AG04449 (cell line): ENCODE results near the gene AP3M1.
"Not testable (repeated sequence)": the region's sequence is repeated elsewhere in the genome, so short reads cannot be mapped to it uniquely, and the experiment has no call there.

Experiments used
- CTCF ChIA-PET: fragments of 350-600 bp; formaldehyde crosslinking; extraction: SDS; loops from one replicate; lab custom pipeline; 2021; ENCODE audit warnings: antibody characterized with exemption; lab: Yijun Ruan, JAX
- POLR2A ChIA-PET: fragments of 400-600, 350-600 bp; formaldehyde crosslinking; extraction: SDS; loops from one replicate; lab custom pipeline; 2020; ENCODE audit warnings: antibody characterized with exemption, inconsistent platforms; lab: Yijun Ruan, JAX
- DNase-seq: peaks from one replicate; pipeline ENCODE4 v3.0.0-alpha.2; 2010; ENCODE audit warnings: low read depth, low spot score
- H3K4me3 ChIP-seq: 2 replicates; pipeline ENCODE4 v1.5.1; 2011; ENCODE audit warnings: low read depth, mild to moderate bottlenecking, control low read depth, low read length
- TF ChIP-seq, protein P1 (sequence below): IDR thresholded peaks from one replicate; pipeline ENCODE4 v1.5.1; 2011; ENCODE audit warnings: mild to moderate bottlenecking, moderate library complexity, low read length, control low read depth, inconsistent platforms; ENCODE audit not compliant: insufficient read depth; ENCODE audit errors: missing control alignments

AP3M1 gene

GRCh38 chr10:74145133-74145532, 5.5 kb downstream of the AP3M1 start:
- peak; percentile 51 for DNase-seq
- no peak overlapping the region for H3K4me3 ChIP-seq
- POLR2A ChIA-PET, result interaction anchor here (1.1 kb wide), 1 partner anchor 12 kb away, joined by 3 read pairs; no protein-coding TSS in a partner anchor
- TF ChIP-seq, protein P1, sequence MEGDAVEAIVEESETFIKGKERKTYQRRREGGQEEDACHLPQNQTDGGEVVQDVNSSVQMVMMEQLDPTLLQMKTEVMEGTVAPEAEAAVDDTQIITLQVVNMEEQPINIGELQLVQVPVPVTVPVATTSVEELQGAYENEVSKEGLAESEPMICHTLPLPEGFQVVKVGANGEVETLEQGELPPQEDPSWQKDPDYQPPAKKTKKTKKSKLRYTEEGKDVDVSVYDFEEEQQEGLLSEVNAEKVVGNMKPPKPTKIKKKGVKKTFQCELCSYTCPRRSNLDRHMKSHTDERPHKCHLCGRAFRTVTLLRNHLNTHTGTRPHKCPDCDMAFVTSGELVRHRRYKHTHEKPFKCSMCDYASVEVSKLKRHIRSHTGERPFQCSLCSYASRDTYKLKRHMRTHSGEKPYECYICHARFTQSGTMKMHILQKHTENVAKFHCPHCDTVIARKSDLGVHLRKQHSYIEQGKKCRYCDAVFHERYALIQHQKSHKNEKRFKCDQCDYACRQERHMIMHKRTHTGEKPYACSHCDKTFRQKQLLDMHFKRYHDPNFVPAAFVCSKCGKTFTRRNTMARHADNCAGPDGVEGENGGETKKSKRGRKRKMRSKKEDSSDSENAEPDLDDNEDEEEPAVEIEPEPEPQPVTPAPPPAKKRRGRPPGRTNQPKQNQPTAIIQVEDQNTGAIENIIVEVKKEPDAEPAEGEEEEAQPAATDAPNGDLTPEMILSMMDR, result no peak
- CTCF ChIA-PET, result interaction anchor here (1.0 to 4.0 kb wide), 5 partner anchors 11 to 89 kb away, joined by 3 to 23 read pairs (median 4); no protein-coding TSS in a partner anchor

DNA sequence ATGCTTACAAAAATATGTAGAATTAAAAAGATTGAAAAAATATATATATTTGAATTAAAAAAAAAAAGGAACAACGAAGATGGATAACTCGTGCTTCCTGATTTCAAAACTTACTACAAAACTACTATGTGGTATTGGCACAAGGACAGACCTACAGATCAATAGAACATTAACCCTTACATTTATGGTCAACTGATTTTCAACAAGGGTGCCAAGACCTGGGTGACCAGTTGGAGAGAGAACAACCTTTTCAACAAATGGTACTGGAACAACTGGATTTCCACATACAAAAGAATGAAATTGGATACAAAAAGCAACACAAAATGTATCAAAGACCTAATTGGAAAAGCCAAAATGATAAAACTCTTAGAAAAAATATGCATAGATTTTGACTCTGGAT, 10.1 kb downstream of the AP3M1 start:
- CTCF ChIA-PET, result interaction anchor here (1.1 to 2.4 kb wide), 2 partner anchors 10 to 95 kb away, joined by 4 to 14 read pairs; no protein-coding TSS in a partner anchor
- TF ChIP-seq, protein P1, result no peak
- no peak for DNase-seq
- POLR2A ChIA-PET, result no interaction called here
- no peak overlapping the region for H3K4me3 ChIP-seq

DNA sequence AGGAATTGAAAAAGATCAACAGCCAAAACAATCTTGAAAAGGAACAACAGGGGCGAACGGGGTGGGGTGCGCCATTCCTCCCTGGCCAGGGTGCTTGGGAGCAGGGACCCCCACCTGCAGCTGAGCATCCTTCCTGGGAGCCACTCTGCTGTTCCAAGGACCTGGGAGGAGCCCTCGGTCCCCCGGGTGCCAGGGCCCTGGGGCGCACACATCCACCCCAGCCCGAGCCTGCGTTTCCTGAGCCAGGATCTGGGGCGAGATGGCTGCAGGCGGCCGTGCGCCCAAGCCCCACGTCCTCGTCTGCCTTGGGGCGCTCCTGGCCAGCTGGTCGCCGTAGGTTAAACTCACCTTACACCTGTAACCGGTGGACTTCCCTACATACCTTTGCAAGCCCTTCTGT, 10.6 kb downstream of the AP3M1 start:
- no peak for DNase-seq
- POLR2A ChIA-PET, result no interaction called here
- no peak overlapping the region for H3K4me3 ChIP-seq
- TF ChIP-seq, protein P1, result no peak
- CTCF ChIA-PET, result interaction anchor here (1.1 to 2.4 kb wide), 2 partner anchors 10 to 95 kb away, joined by 4 to 14 read pairs; no protein-coding TSS in a partner anchor

DNA sequence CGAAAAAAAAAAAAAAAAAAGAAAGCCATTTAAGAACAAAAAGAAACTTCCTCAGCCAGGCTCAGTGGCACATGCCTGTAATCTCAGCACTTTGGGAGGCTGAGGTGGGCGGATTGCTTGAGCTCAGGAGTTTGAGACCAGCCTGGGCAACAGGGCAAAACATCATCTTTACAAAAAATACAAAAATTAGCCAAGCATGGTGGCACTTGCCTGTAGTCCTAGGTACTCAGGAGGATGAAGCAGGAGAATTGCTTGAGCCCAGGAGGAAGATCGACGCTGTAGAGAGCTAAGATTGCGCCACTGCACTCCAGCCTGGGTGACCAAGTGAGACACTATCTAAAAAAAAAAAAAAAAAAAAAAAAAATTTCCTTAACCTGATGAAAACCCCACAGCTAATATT, 12.0 kb downstream of the AP3M1 start:
- ChIA-PET POLR2A (interaction anchor here (0.6 kb wide), 1 partner anchor 11 kb away, joined by 3 read pairs; no protein-coding TSS in a partner anchor), CTCF (interaction anchor here (1.1 to 2.4 kb wide), 4 partner anchors 8 to 259 kb away, joined by 3 to 14 read pairs (median 4); no protein-coding TSS in a partner anchor)
- H3K4me3 ChIP-seq, DNase-seq: not testable (repeated sequence)

- no peak overlapping the region for H3K4me3 ChIP-seq
- DNase-seq, result no peak
- CTCF ChIA-PET, result interaction anchor here (1.1 to 2.4 kb wide), 5 partner anchors 9 to 259 kb away, joined by 3 to 14 read pairs (median 4); no protein-coding TSS in a partner anchor
- TF ChIP-seq, protein P1, result no peak
- POLR2A ChIA-PET, result no interaction called here
Measured at GRCh38 chr10:74137992-74138391, 12.6 kb downstream of the AP3M1 start.

- CTCF ChIA-PET, result interaction anchor here (1.0 to 1.6 kb wide), 2 partner anchors 10 to 13 kb away, joined by 3 to 6 read pairs; no protein-coding TSS in a partner anchor
- no peak for DNase-seq
- TF ChIP-seq, protein P1, result no peak
- H3K4me3 ChIP-seq, result no peak overlapping the region
- POLR2A ChIA-PET, result no interaction called here
Measured at GRCh38 chr10:74135452-74135851, 15.2 kb downstream of the AP3M1 start.
